Measurements from ENCODE around the gene SMCO2. TPM values are rescaled to one million over a fixed set of nuclear protein-coding genes. Genes with fewer than 3 reads are reported as not detected.

SMCO2 gene
- total RNA-seq, 1 experiment from 2014 or later, result not detected

GRCh38 chr12:27521981-27522380 lies 75.4 kb downstream of the SMCO2 start:
- Histone ChIP-seq H3K27me3 (ENCODE audit: insufficient read depth, low read length) (no peaks in the 10 kb centered on the region), H3K9me2 (ENCODE audit: insufficient read depth) (no peaks in the 10 kb centered on the region), H3K9ac (ENCODE audit: low read length) (no peak overlapping the region), H3K4me2 (ENCODE audit: low read length) (no peak overlapping the region), H3K27ac (ENCODE audit: low read depth, low read length) (no peak overlapping the region), H3K9me3 (ENCODE audit: control insufficient read depth in 1 of 2, insufficient read depth in 1 of 2, low read depth in 1 of 2, low read length in 2 of 2) (no peaks in the 10 kb centered on the region), H3K4me3 (replicated peaks in 1 of 2; ENCODE audit: low read depth in 1 of 2, low read length in 2 of 2) (no peak overlapping the region), H4K20me1 (ENCODE audit: insufficient read depth) (no peaks in the 10 kb centered on the region), H3K36me3 (ENCODE audit: control insufficient read depth in 1 of 2, insufficient read depth in 2 of 2, low read length in 2 of 2) (no peaks in the 10 kb centered on the region), H3K4me1 (ENCODE audit: control insufficient read depth in 1 of 2, insufficient read depth in 2 of 2, low read length in 2 of 2) (peaks cover 5 to 22% of the 10 kb centered on the region in 2 experiments), H2AFZ (ENCODE audit: low read depth, low read length, poor library complexity, severe bottlenecking) (no peak overlapping the region), H3K79me2 (ENCODE audit: insufficient read depth, low read length) (peaks cover 26% of the 10 kb centered on the region)
- BruUV-seq (replicated peaks), result no TSS peak
- TF ChIP-seq CEBPB (IDR thresholded peaks at IDR 0.05; ENCODE audit: low read depth), result no peak
- no peak for TF ChIP-seq ZBTB33 (IDR thresholded peaks at IDR 0.05; ENCODE audit: extremely low read depth, insufficient replicate concordance, low read length)
- no peak for TF ChIP-seq EGR1 (IDR thresholded peaks at IDR 0.05; ENCODE audit: low read depth)
- no peak for TF ChIP-seq JUND (IDR thresholded peaks at IDR 0.05)
- TF ChIP-seq TCF7L2 (IDR thresholded peaks at IDR 0.05; ENCODE audit: borderline replicate concordance, extremely low read depth, insufficient read depth, insufficient read length), result no peak
- TF ChIP-seq FOSL1 (IDR thresholded peaks at IDR 0.05; ENCODE audit: low read depth), result no peak
- TF ChIP-seq POLR2AphosphoS5 (IDR thresholded peaks at IDR 0.05; ENCODE audit: low read depth, low read length), result no peak
- no peak for TF ChIP-seq ELF1 (IDR thresholded peaks at IDR 0.05; ENCODE audit: borderline replicate concordance, low read depth)
- TF ChIP-seq SRF (IDR thresholded peaks at IDR 0.05; ENCODE audit: low read depth), result no peak
- no peak for TF ChIP-seq ZNF274 (IDR thresholded peaks at IDR 0.05; ENCODE audit: low read depth, low read length)
- no peak for TF ChIP-seq CTCF (IDR thresholded peaks at IDR 0.05 in 2 of 3, conservative IDR thresholded peaks at IDR 0.05 in 1 of 3; ENCODE audit: borderline replicate concordance in 1 of 3, insufficient read depth in 1 of 3, low read depth in 2 of 3, low read length in 2 of 3)
- no peak for TF ChIP-seq EZH2 (IDR thresholded peaks at IDR 0.05)
- TF ChIP-seq ATF3 (IDR thresholded peaks at IDR 0.05), result no peak
- TF ChIP-seq POLR2A (IDR thresholded peaks at IDR 0.05; ENCODE audit: borderline replicate concordance, extremely low read depth, insufficient read depth, insufficient read length), result no peak
- POLR2A ChIA-PET, result no interaction called here
- DNase-seq (ENCODE audit: low read depth, low spot score) (no peak), ATAC-seq (no peak)
- RAD21 ChIA-PET (ENCODE audit: low non-redundant PET in 1 of 2, low total read pairs in 2 of 2, uncharacterized antibody in 2 of 2, unreplicated experiment in 2 of 2), result no interaction called here
- CTCF ChIA-PET, result no interaction called here
- intact Hi-C loops (cut with micrococcal nuclease), result no loop called here
